NCI-H2081 treated with DMSO at 0.1 percent for 48 hours (cell line): Measurements from ENCODE around the gene BAHD1.

Source experiments
- DNase-seq: peaks from one replicate; lab custom pipeline; 2025; lab: John Stamatoyannopoulos, UW

BAHD1 gene

DNA sequence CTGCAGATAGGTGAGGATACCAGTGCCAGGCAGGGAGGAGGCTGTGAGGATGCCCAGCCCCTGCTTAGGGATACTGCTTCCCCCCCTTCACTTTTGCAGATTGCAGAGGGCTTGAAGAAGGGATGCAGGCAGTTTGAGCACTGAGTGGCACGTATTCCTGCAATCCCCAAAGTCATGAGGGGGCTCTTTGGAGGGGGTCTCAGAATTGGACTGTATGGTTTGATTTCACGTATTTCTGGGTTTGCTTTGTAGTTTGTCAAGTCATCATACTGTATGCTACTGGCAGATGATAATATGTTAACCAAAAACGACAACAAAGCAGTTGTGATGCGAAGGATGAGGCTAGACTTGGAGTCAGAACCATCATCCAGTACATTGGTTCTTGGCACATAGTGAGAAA lies 58.1 kb downstream of the BAHD1 start:
- DNase-seq = no peak

GRCh38 chr15:40499931-40500330 lies 59.2 kb downstream of the BAHD1 start:
- DNase-seq = no peak

DNA sequence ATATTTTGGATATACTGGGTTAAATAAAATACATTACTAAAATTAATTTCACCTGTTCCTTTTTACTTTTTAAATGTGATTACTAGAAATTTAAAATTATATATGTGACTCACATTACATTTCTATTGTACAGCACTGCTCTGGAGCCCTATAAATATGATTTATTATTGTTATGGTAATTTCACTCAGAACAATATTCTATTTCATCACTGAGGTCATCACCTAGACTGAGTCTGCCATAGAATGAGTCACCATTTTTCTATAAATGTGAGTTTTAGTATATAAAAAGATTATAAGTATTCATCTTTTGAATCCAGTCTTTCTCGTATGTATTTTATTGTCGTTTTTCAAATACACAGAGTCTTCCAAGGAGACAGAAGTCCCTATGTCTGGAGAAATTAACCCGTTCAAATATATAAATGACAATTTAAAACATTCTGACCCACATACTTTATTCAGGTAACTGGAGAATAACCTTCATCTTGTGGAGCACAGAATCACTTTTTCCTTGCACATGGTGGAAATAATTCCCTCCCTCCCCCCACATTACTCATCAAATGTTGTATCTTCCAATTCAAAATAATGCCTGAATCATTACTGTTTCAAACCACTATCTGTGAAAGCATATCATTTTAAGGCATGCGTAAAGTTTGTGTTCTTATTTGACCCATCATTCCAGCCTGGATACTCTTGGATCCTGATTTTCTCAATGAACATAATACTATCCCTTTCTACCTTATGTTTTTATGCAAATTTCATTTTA lies 60.0 kb downstream of the BAHD1 start:
- no peak for DNase-seq

DNA sequence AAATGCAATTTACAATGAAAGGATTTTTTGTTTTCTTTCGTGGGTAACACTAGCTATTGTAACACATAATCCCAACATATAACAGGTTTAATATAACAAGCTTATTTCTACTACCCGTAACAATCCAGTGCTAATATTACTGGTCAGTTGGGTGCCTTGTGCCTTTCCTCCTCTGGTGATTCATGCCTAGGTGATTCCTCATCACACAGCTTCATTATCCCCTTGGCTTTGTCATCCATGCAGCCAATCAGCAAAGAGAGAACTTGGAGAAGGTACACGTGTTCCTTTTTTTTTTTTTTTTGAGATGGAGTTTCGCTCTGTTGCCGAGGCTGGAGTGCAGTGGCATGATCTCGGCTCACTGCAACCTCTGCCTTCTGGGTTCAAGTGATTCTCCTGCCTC lies 60.7 kb downstream of the BAHD1 start:
- no peak for DNase-seq

GRCh38 chr15:40506964-40507571 lies 66.3 kb downstream of the BAHD1 start:
- DNase-seq = no peak

DNA sequence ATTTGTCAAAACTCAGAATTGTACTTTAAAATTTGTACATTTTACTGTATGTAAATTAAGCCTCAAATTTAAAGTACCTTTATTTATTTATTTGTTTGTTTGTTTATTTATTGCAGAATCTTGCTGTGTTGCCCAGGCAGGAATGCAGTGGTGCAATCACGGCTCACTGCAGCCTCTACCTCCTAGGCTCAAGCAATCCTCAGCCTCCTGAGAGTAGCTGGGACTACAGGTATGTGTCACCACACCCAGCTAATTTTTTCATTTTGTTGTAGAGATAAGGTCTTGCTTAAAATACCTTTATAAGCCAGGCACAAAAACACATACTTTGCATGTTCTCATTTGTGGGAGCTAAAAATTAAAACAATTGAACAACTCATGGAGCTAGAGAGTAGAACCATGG lies 67.5 kb downstream of the BAHD1 start:
- DNase-seq = no peak

DNA sequence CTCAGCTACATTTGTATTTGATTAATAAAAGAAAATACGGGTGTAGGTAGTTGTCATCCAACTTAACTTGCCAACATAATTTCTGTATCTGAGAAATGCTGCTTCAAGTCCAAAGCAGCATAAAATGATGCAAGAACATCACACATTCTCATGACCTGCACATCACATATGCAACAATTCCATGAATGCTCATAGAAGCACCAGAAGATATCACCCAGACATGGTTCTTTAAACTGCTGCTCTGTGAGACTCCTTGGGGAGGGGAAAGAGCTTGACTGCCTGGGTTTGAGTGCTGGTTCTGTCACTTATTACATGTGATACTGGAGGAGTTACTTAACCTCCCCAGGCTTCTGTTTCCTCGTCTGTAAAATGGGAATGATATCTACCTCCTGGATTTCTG lies 69.4 kb downstream of the BAHD1 start:
- no peak for DNase-seq

DNA sequence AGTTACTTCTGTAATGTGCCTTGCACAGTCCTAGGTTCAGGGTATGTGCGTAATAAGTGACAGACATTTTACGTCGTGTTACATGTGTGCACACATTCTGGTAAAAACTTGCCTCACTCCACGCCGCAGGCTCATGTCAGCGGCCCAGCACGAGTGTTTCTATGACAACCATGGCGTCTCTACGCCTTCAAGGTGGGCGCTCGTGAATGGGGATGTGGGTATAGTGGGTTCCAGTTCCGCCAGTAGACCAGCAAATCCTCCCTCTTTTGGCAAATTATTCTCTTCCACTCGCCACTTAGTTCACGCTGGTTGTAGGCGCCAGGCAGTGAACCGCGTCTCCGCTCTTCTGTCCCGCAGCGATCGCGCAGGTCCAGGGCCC lies 70.3 kb downstream of the BAHD1 start:
- no peak for DNase-seq

GRCh38 chr15:40511472-40512133 lies 70.8 kb downstream of the BAHD1 start:
- no peak for DNase-seq

DNA sequence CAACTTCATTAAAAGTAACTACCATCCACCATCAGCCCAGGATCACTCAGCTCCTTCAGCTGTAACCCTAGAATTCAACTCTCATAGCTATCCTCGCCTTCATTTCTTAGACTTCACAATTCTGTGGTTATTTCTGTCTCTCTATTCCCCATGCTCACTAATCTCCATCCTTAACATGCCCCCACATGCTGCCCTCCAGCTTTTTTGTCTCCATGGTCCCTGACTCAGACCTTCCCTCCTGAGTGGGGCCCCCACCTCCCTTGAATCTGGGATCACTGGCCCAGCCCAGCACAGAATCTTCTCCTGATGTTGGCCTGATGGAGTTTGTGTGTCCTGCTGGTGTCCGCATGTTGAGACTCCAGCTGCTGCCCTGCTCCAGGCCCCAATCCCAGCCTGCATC lies 71.7 kb downstream of the BAHD1 start:
- no peak for DNase-seq

DNA sequence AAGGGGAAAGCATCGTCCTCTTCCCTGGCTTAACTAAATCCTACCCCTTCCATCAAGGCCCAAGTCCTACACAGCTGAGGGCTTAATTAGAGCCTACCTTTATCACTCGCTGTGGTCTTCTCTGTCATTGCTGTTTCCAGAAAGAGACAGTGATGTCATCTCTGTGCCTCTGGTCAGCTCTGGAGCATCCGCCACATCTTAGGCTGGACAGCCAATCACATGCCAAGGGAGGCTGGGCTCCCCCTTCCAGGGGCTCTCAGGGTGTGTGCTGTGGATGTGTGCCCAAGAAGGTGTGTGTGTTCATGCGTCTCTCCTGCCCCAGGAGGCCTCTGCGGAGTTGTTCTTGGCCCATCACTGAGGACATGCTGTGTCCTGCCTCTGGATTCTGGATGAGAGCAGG lies 72.9 kb downstream of the BAHD1 start:
- no peak for DNase-seq

GRCh38 chr15:40516322-40516721 lies 75.6 kb downstream of the BAHD1 start:
- no peak for DNase-seq
